Head of caudate nucleus (tissue), 42 donors: ENCODE data around the gene SLC19A3.
A peak's percentile ranks its signal among the peaks of the same experiment; 100 is the strongest.
"Not testable (repeated sequence)": the region's sequence is repeated elsewhere in the genome, so short reads cannot be mapped to it uniquely, and the experiment has no call there.

Experiments used
- DNase-seq, 42 donors: peaks; one replicate each; pipeline versions ENCODE4 v3.0.0 to v3.0.0-alpha.2; 2020 to 2021; ENCODE audit warnings: mixed read lengths in 7 of 42
- intact Hi-C: fragments of 100-400 bp; cut with DNase I; formaldehyde crosslinking; loops from one replicate; pipeline ENCODE4 v1.15.0; 2022

Gene SLC19A3

GRCh38 chr2:227717687-227718567 lies at the start of gene SLC19A3:
SLC19A3 (minus strand) TSS chr2:227718028; CDS start chr2:227702318, 15,710 bp downstream.
- intact Hi-C loops, result no loop called here
- DNase-seq, result peak; percentile 59 to 94 (median 80)

GRCh38 chr2:227766373-227766883 lies 48.6 kb upstream of the SLC19A3 start:
- intact Hi-C loops, result loop anchor here (5.0 to 10.0 kb wide), 2 partner anchors 98 to 109 kb away; no protein-coding TSS in a partner anchor
- peak; percentile 70 to 91 (median 81) for DNase-seq

- intact Hi-C loops, result loop anchor here (5.0 to 10.0 kb wide), 2 partner anchors 99 to 109 kb away; no protein-coding TSS in a partner anchor
- DNase-seq, result no peak
Measured at GRCh38 chr2:227765788-227766372, 48.1 kb upstream of the SLC19A3 start.

GRCh38 chr2:227761740-227762476 lies 44.1 kb upstream of the SLC19A3 start:
- intact Hi-C loops, result loop anchor here (10.0 kb wide), 1 partner anchor 103 kb away; no protein-coding TSS in a partner anchor

GRCh38 chr2:227759411-227760118 lies 41.7 kb upstream of the SLC19A3 start:
- intact Hi-C loops, result loop anchor here (10.0 kb wide), 1 partner anchor 105 kb away; no protein-coding TSS in a partner anchor
- no peak for DNase-seq

More at GRCh38 chr2:227761740-227762476, 44.1 kb upstream of the SLC19A3 start:
- no peak for DNase-seq

GRCh38 chr2:227756261-227756660 lies 38.4 kb upstream of the SLC19A3 start:
- intact Hi-C loops, DNase-seq: not testable (repeated sequence)

- DNase-seq, result no peak
- intact Hi-C loops, result no loop called here
Measured at GRCh38 chr2:227748079-227748478, 30.3 kb upstream of the SLC19A3 start.

GRCh38 chr2:227745594-227745993 lies 27.8 kb upstream of the SLC19A3 start, which contains the start of gene SCYGR8:
SCYGR8 (plus strand) TSS chr2:227745894; CDS start chr2:227745894, 0 bp downstream.
- DNase-seq, result no peak
- intact Hi-C loops, result no loop called here

GRCh38 chr2:227740705-227741104 lies 22.9 kb upstream of the SLC19A3 start:
- DNase-seq, intact Hi-C loops: not testable (repeated sequence)

- intact Hi-C loops, result no loop called here
- no peak for DNase-seq
Measured at GRCh38 chr2:227739351-227739750, 21.5 kb upstream of the SLC19A3 start.

GRCh38 chr2:227728035-227728434 lies 10.2 kb upstream of the SLC19A3 start, which contains the start of gene SCYGR7:
SCYGR7 (plus strand) TSS chr2:227728335; CDS start chr2:227728335, 0 bp downstream.
- intact Hi-C loops, result no loop called here
- DNase-seq, result no peak

GRCh38 chr2:227724394-227725039 lies 6.7 kb upstream of the SLC19A3 start, which contains the start of gene SCYGR6:
SCYGR6 (minus strand) TSS chr2:227724757; CDS start chr2:227724757, 0 bp downstream.
- intact Hi-C loops, result no loop called here
- DNase-seq, result peak in 1 of 42 donors; percentile 32

- intact Hi-C loops, result not testable (repeated sequence)
- DNase-seq, result peak in 1 of 42 donors; percentile 13
Measured at GRCh38 chr2:227722821-227723220, 5.0 kb upstream of the SLC19A3 start.

GRCh38 chr2:227720680-227721079 lies 2.9 kb upstream of the SLC19A3 start:
- intact Hi-C loops, result no loop called here
- DNase-seq, result no peak

- DNase-seq, result peak in 1 of 42 donors; percentile 31
- intact Hi-C loops, result no loop called here
Measured at GRCh38 chr2:227719641-227720040, 1.8 kb upstream of the SLC19A3 start.

- intact Hi-C loops, result no loop called here
- DNase-seq, result no peak
Measured at GRCh38 chr2:227716501-227716900, 1.3 kb downstream of the SLC19A3 start.

- DNase-seq, result no peak
- intact Hi-C loops, result no loop called here
Measured at GRCh38 chr2:227713291-227713690, 4.5 kb downstream of the SLC19A3 start.

GRCh38 chr2:227710986-227711385 lies 6.8 kb downstream of the SLC19A3 start:
- intact Hi-C loops, result no loop called here
- DNase-seq, result no peak
